ENCODE results near the gene KRTAP24-1. TPM values are rescaled to one million over a fixed set of nuclear protein-coding genes. Genes with fewer than 3 reads are reported as not detected.

The KRTAP24-1 gene
- total RNA-seq, 2 donors from 2014 or later, result not detected

GRCh38 chr21:30306884-30307283 lies 24.1 kb upstream of the KRTAP24-1 start:
- TF ChIP-seq, protein P1, sequence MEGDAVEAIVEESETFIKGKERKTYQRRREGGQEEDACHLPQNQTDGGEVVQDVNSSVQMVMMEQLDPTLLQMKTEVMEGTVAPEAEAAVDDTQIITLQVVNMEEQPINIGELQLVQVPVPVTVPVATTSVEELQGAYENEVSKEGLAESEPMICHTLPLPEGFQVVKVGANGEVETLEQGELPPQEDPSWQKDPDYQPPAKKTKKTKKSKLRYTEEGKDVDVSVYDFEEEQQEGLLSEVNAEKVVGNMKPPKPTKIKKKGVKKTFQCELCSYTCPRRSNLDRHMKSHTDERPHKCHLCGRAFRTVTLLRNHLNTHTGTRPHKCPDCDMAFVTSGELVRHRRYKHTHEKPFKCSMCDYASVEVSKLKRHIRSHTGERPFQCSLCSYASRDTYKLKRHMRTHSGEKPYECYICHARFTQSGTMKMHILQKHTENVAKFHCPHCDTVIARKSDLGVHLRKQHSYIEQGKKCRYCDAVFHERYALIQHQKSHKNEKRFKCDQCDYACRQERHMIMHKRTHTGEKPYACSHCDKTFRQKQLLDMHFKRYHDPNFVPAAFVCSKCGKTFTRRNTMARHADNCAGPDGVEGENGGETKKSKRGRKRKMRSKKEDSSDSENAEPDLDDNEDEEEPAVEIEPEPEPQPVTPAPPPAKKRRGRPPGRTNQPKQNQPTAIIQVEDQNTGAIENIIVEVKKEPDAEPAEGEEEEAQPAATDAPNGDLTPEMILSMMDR (IDR thresholded peaks at IDR 0.05), result no peak
- no peaks in the 10 kb centered on the region for H3K9me3 ChIP-seq
- DNase-seq (ENCODE audit: low spot score), result no peak

GRCh38 chr21:30305136-30305535 lies 22.4 kb upstream of the KRTAP24-1 start:
- H3K27me3 ChIP-seq, result no peaks in the 10 kb centered on the region
- no peaks in the 10 kb centered on the region for H3K4me1 ChIP-seq
- no peaks in the 10 kb centered on the region for H3K36me3 ChIP-seq
- no peak for DNase-seq (ENCODE audit: low spot score)
- TF ChIP-seq, protein P1 (IDR thresholded peaks at IDR 0.05), result no peak
- H3K27ac ChIP-seq, result no peak overlapping the region
- peaks cover 0 to 8% of the 10 kb centered on the region in 2 donors for H3K9me3 ChIP-seq
- no peak overlapping the region for H3K4me3 ChIP-seq

More at GRCh38 chr21:30306884-30307283, 24.1 kb upstream of the KRTAP24-1 start:
- Histone ChIP-seq H3K36me3 (no peaks in the 10 kb centered on the region), H3K4me3 (no peak overlapping the region), H3K27me3 (no peaks in the 10 kb centered on the region), H3K27ac (no peak overlapping the region), H3K4me1 (no peaks in the 10 kb centered on the region)

- TF ChIP-seq, protein P1 (IDR thresholded peaks at IDR 0.05), result no peak
- H3K4me3 ChIP-seq, result no peak within 1 kb of the TSS
- H3K27ac ChIP-seq, result no peak within 1 kb of the TSS
- no peaks in the 10 kb centered on the region for H3K27me3 ChIP-seq
- no peak for DNase-seq (ENCODE audit: low spot score)
- no peaks in the 10 kb centered on the region for H3K9me3 ChIP-seq
- H3K36me3 ChIP-seq, result no peaks in the 10 kb centered on the region
- H3K4me1 ChIP-seq, result no peaks in the 10 kb centered on the region
These were observed 6.5 kb upstream of the KRTAP24-1 start, which contains the start of gene KRTAP25-1 for GRCh38 chr21:30289215-30289614. TSS of gene KRTAP25-1 (minus strand) at chr21:30289514. CDS start at chr21:30289490, 24 bp downstream.

DNA sequence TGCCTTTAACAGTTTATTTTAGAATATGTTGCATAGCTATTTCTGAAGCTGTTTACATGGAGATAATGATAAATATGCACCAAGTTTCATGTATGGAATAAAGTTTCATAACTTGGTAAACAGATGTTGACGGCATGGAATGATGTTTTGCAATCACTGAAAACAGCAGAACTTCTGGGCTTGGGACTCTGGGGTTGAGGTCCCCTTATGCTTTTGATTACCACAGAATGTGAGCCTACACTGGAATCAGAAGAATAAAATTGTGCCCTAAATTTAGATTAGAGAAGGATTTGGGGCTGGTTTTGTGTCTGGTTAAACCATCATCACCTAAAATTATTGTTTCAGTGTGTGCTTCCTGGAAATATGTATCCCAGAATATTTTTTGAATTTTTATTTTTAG lies 11.1 kb downstream of the KRTAP24-1 start:
- Histone ChIP-seq H3K4me3 (no peak overlapping the region), H3K27me3 (no peaks in the 10 kb centered on the region), H3K27ac (no peak overlapping the region), H3K4me1 (no peaks in the 10 kb centered on the region), H3K36me3 (no peaks in the 10 kb centered on the region), H3K9me3 (no peaks in the 10 kb centered on the region)
- no peak for DNase-seq (ENCODE audit: low spot score)
- TF ChIP-seq, protein P1 (IDR thresholded peaks at IDR 0.05), result no peak

DNA sequence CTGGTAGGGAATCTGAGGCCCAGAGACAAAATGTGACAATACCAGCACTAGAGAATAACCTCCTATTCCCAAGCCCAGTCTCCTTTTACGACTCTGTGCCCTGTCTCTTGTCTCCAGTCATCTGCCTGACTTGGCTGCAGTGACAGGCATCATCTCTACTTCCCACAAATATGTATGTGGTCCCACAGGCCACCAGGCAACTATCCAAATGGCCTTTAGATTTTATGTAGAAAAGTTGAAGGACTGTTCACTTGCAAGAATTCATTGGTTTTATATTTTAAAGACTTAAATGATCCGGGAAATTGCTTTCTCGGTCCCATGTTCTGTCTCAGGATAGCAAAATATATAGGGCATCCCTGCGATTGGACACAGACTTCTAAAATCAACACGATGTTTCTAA lies 11.6 kb downstream of the KRTAP24-1 start:
- no peak overlapping the region for H3K4me3 ChIP-seq
- H3K9me3 ChIP-seq, result no peaks in the 10 kb centered on the region
- no peaks in the 10 kb centered on the region for H3K27me3 ChIP-seq
- TF ChIP-seq, protein P1 (IDR thresholded peaks at IDR 0.05), result no peak
- no peak overlapping the region for H3K27ac ChIP-seq
- no peaks in the 10 kb centered on the region for H3K36me3 ChIP-seq
- no peak for DNase-seq (ENCODE audit: low spot score)
- no peaks in the 10 kb centered on the region for H3K4me1 ChIP-seq

All from right atrium auricular region (tissue), 2 donors.